Esophagus muscularis mucosa (tissue), 4 donors: Measurements from ENCODE around the gene AMDHD1. TPM values are rescaled to one million over a fixed set of nuclear protein-coding genes. Genes with fewer than 3 reads are reported as not detected.
A peak's percentile ranks its signal among the peaks of the same experiment; 100 is the strongest.

Experiments used
- DNase-seq: peaks from one replicate; pipeline ENCODE4 v3.0.0-alpha.2; 2017; ENCODE audit errors: extremely low spot score
- H3K27ac ChIP-seq, 4 donors: fragments of 200-600 bp; sonication (generic); replicated peaks in 1 of 4; 1 replicate in 3 of 4; 2 replicates in 1 of 4; pipeline ENCODE4 v1.5.1; 2016 to 2019; ENCODE audit warnings: mild to moderate bottlenecking in 1 of 4
- H3K27me3 ChIP-seq, 4 donors: fragments of 200-600 bp; sonication (generic); one replicate each; pipeline versions ENCODE4 v1.5.1 to v1.6.0; 2016 to 2019
- H3K36me3 ChIP-seq, 4 donors: fragments of 200-600 bp; sonication (generic); one replicate each; pipeline ENCODE4 v1.5.1; 2016 to 2019
- H3K4me1 ChIP-seq, 4 donors: fragments of 200-600 bp; sonication (generic); one replicate each; pipeline ENCODE4 v1.5.1; 2016 to 2019
- H3K4me3 ChIP-seq, 4 donors: fragments of 200-600 bp; sonication (generic); 1 replicate in 2 of 4; 2 replicates in 2 of 4; pipeline ENCODE4 v1.5.1; 2016 to 2019; ENCODE audit warnings: mild to moderate bottlenecking in 4 of 4, moderate library complexity in 1 of 4
- H3K9me3 ChIP-seq, 4 donors: fragments of 200-600 bp; sonication (generic); 1 replicate in 3 of 4; 2 replicates in 1 of 4; pipeline ENCODE4 v1.5.1; 2016 to 2019
- EP300 ChIP-seq: sonication (generic); formaldehyde crosslinking; IDR thresholded peaks from one replicate; pipeline ENCODE4 v1.6.1; 2017; ENCODE audit warnings: antibody characterized with exemption
- POLR2A ChIP-seq: fragments of 450-650 bp; IDR thresholded peaks from one replicate; pipeline ENCODE4 v1.6.1; 2017; ENCODE audit warnings: antibody characterized with exemption, moderate library complexity, mild to moderate bottlenecking, low read depth
- POLR2AphosphoS5 ChIP-seq, 2 donors: sonication (generic); formaldehyde crosslinking; IDR thresholded peaks; one replicate each; pipeline ENCODE4 v1.6.1; 2017; ENCODE audit warnings: antibody characterized with exemption in 2 of 2
- WGBS: methylation state at CpG from one replicate; pipeline ENCODE4 v1.1.5; 2018; 5-methylcytosine and 5-hydroxymethylcytosine counted together
- intact Hi-C: fragments of 100-400 bp; cut with DNase I; formaldehyde crosslinking; loops from one replicate; pipeline ENCODE4 v1.15.1; 2023
- total RNA-seq, 4 donors: library from RNA; depleted of rRNA; stranded (reverse); fragments of >200 nt; gene quantifications; one replicate each; pipeline versions ENCODE4 v1.1.0 to v1.2.1, GENCODE V29; 2016
- TF ChIP-seq, protein P1 (sequence below), 3 experiments: fragments of 200-600 bp in 2 of 3; fragments of 450-650 bp in 1 of 3; sonication (generic) in 2 of 3; IDR thresholded peaks; one replicate each; pipeline ENCODE4 v1.5.1; 2017 to 2019; ENCODE audit warnings: antibody characterized with exemption in 3 of 3, mild to moderate bottlenecking in 2 of 3, moderate library complexity in 1 of 3

The AMDHD1 gene
- total RNA-seq, 4 donors from 2014 or later, result 0.17 to 0.66 (median 0.52) TPM; not detected in 1

DNA sequence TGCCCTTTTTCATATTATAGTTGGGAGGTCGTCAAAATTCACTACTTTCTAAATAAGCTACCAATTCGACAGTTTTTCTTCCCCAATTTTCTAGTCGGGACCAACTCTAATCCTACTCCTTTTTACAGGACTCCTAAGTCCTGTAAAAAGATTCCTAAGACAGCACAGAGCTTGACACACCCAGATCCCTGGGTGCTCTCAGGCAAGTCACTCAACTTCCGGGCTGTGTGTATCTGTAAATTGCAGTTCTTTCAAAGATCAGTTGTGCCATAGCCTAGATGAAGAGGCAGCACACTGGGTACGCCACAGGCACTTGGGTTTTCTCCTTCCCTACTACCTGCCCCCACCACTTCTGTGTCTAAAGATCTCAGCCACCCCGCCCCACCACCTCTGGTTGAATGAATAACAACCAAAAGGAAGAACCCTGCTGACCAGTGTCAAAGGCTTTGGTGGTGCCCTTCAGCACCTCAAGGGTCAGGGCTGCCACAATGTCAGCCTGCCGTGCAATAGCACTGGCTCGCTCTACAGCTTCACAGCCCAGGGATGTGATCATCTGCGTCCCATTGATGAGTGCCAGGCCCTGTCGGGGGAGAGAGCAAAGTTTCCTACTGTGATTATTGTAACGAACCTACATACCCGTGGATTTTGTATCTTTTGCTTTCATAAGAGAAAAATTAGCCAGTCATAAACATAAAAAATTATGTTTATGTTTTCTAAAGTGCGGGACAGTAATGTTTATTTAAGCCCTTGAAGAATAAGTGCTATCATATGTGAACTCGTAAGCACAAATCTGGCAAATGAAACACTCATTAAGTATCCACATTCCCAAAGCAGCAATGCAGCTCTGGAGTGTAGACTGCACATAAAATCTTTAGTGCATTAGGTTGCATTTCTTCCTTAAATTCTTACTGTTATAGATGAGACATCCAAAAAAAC, 43.8 kb downstream of the AMDHD1 start:
- Histone ChIP-seq H3K9me3 (no peaks in the 10 kb centered on the region), H3K27me3 (no peaks in the 10 kb centered on the region), H3K27ac (no peak overlapping the region), H3K4me3 (no peak overlapping the region), H3K36me3 (no peaks in the 10 kb centered on the region), H3K4me1 (no peaks in the 10 kb centered on the region)
- peak; percentile 57 for DNase-seq
- TF ChIP-seq, protein P1, sequence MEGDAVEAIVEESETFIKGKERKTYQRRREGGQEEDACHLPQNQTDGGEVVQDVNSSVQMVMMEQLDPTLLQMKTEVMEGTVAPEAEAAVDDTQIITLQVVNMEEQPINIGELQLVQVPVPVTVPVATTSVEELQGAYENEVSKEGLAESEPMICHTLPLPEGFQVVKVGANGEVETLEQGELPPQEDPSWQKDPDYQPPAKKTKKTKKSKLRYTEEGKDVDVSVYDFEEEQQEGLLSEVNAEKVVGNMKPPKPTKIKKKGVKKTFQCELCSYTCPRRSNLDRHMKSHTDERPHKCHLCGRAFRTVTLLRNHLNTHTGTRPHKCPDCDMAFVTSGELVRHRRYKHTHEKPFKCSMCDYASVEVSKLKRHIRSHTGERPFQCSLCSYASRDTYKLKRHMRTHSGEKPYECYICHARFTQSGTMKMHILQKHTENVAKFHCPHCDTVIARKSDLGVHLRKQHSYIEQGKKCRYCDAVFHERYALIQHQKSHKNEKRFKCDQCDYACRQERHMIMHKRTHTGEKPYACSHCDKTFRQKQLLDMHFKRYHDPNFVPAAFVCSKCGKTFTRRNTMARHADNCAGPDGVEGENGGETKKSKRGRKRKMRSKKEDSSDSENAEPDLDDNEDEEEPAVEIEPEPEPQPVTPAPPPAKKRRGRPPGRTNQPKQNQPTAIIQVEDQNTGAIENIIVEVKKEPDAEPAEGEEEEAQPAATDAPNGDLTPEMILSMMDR (IDR thresholded peaks at IDR 0.05), result no peak
- 72% methylated on average over 14 of the region's 14 CpGs for WGBS
- intact Hi-C loops, result no loop called here

DNA sequence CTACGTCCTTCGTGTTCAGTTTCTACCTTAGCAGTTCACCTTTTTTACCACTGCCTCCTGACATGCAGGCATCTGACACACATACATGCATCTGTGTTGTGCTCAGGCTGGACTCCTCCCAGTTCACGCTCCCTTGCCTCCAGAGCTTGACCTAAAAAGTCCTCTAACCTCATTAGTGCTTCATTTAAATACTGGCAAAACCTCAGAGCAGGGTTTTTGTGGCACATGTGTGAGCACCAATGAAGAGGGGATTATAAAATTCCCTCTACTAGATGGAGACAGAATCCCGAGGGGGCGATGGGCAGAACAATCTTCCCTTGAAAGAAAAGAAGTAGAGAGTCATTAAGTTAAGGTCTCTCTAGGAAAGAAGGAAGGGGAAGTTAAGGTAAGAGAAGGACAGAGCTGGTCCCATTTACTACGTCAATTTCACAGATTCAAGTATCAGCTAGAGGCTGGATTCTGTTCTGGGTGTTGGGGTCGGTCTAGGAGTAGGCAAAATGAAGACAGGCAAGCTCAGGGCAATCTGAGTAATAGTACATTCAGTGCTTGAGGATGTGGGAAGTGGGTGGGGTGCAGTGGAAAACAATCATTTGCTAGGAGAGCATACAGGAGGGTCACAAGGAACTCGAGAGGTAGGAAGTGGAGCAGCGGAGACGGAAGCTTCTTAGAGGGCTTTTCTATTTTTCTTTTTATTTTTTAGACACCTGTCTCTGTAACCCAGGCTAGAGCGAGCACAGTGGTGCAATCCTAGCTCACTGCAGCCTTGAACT, 45.6 kb downstream of the AMDHD1 start:
- Histone ChIP-seq H3K9me3 (no peaks in the 10 kb centered on the region), H3K27me3 (no peaks in the 10 kb centered on the region), H3K4me3 (no peak overlapping the region), H3K4me1 (no peaks in the 10 kb centered on the region), H3K27ac (no peak overlapping the region), H3K36me3 (no peaks in the 10 kb centered on the region)
- TF ChIP-seq POLR2A (no peak), POLR2AphosphoS5 (IDR thresholded peaks at IDR 0.05) (no peak), EP300 (no peak)
- TF ChIP-seq, protein P1 (IDR thresholded peaks at IDR 0.05), result no peak
- DNase-seq, result peak; percentile 78
- WGBS, result 87% methylated on average over 11 of the region's 11 CpGs
- intact Hi-C loops, result no loop called here

DNA sequence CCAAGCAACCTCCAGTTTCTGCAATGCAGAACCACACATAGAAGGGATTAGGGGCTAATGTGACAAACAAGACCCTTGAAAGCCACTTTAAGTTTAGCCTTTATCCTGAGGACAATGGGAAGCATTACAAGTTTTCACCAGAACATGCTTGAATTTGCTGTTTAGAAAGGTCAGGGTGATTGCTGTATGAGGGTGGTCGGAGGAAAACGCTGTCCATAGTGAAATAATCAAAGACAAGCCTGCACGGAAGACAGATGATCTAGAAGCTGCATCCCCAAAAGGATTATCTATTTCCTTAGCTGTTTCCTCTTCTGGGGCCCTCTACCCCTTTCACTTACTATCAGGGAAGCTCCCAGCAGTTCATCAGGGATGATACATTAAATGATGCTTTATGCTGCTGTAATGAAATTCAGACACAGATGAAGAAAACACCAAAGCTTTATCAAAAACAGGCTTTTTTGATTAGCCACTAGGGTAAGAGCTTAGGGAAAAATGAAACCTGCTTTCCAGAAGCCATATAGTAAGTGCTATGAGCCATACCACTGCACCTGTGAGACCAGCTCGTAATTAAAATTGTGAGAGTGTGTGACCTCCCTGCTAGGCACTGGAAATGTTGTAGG, 46.5 kb downstream of the AMDHD1 start:
- 47% methylated on average over 4 of the region's 4 CpGs for WGBS
- intact Hi-C loops, result loop anchor here (10.0 kb wide), 1 partner anchor 165 kb away; no protein-coding TSS in a partner anchor
- DNase-seq, result peak; percentile 47
- Histone ChIP-seq H3K27ac (no peak overlapping the region), H3K27me3 (no peaks in the 10 kb centered on the region), H3K9me3 (no peaks in the 10 kb centered on the region), H3K4me1 (no peaks in the 10 kb centered on the region), H3K4me3 (no peak overlapping the region), H3K36me3 (no peaks in the 10 kb centered on the region)
- TF ChIP-seq POLR2AphosphoS5 (IDR thresholded peaks at IDR 0.05) (no peak), EP300 (no peak), POLR2A (no peak)
- TF ChIP-seq, protein P1 (IDR thresholded peaks at IDR 0.05), result no peak

DNA sequence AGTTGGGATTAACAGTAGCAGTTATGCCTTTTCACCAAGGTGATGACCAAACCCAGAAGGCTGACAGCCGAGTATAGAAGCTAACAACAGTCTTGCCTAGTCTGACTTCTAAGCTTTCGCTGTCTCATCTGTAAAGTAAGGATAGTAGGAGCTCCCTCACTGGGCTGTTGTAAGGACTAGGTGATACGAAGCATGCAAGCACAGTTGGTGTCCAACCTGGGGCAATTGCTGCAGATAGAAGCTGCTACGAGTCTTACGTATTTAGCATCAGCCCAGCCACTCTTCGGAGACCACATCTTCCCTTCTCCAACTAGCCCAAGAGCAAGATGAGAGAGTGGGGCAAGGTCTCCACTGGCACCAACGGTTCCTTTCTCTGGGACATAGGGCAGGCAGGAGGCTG, 47.0 kb downstream of the AMDHD1 start:
- DNase-seq, result peak; percentile 77
- no peak overlapping the region for H3K4me3 ChIP-seq
- intact Hi-C loops, result loop anchor here (10.0 kb wide), 1 partner anchor 165 kb away; no protein-coding TSS in a partner anchor
- H3K4me1 ChIP-seq, result no peaks in the 10 kb centered on the region
- no peaks in the 10 kb centered on the region for H3K36me3 ChIP-seq
- no peaks in the 10 kb centered on the region for H3K9me3 ChIP-seq
- H3K27me3 ChIP-seq, result no peaks in the 10 kb centered on the region
- WGBS, result 94% methylated on average over 7 of the region's 7 CpGs
- H3K27ac ChIP-seq, result no peak overlapping the region
- TF ChIP-seq EP300 (no peak), POLR2A (no peak), POLR2AphosphoS5 (IDR thresholded peaks at IDR 0.05) (no peak)
- TF ChIP-seq, protein P1 (IDR thresholded peaks at IDR 0.05), result no peak
